ENCODE data around the gene RNF125. TPM values are rescaled to one million over a fixed set of nuclear protein-coding genes. Genes with fewer than 3 reads are reported as not detected.
"Not testable (repeated sequence)": the region's sequence is repeated elsewhere in the genome, so short reads cannot be mapped to it uniquely, and the experiment has no call there.

RNF125 gene
- total RNA-seq, 1 donor from 2014 or later = 5.6 TPM

DNA sequence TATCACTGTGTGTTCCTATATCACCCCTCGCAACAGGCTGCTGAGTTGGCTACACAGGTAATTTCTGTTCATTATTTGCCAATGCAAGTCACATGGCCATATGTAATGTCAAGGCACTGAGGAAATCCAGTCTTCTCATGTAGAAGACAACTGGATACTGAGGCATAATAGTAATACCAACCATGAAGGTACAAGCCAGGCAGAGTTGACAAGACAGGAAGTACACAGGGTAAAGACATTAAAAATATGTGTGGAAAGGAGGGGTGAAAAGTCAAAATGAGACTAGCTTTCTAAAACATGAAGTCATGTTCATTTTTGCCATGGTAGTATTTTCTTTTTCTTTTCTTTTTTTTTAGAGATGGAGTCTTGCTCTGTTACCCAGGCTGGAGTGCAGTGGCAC, 55.6 kb downstream of the RNF125 start:
- DNase-seq (ENCODE audit: missing footprints) = no peak
- intact Hi-C loops (cut with DNase I) = no loop called here
- no peak for ATAC-seq

DNA sequence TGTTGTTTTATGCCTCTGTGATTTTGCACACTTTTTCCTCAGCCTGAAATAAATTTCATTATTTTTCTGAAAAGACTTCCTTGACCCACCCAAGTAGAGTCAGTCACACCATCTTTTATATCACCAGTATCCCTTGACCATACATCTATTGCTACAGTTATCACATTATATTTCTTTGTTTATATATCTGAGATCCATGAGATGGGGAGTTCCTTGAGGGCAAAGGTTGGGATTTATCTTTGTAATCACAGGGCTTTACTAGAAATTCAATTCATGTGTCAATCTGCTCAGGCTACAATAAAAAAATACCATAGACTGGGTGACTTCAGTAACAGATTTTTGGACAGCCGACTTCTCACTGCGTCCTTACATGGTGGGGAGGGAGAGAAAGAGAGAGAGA, 60.2 kb downstream of the RNF125 start:
- intact Hi-C loops (cut with DNase I) = no loop called here
- ATAC-seq (no peak), DNase-seq (ENCODE audit: missing footprints) (no peak)

DNA sequence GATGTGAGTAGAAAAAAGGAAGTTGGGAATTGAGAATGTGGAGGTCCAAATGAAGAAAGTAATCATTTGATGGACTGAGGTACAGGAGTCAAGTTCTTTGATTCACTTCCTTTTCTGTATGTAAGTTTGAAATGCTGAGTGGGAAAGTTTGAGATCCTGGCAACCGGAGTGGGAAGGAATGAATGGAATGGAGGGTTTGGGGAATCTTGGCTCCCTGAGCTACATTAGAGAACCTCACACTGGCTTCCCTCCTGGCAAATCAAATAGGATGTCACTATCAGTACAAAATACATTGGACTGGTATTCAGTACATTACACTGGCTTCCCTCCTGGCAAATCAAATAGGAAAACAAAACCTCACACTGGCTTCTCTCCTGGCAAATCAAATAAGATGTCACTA, 63.3 kb downstream of the RNF125 start:
- intact Hi-C loops (cut with DNase I) = no loop called here
- DNase-seq (ENCODE audit: missing footprints) = no peak
- ATAC-seq = no peak

DNA sequence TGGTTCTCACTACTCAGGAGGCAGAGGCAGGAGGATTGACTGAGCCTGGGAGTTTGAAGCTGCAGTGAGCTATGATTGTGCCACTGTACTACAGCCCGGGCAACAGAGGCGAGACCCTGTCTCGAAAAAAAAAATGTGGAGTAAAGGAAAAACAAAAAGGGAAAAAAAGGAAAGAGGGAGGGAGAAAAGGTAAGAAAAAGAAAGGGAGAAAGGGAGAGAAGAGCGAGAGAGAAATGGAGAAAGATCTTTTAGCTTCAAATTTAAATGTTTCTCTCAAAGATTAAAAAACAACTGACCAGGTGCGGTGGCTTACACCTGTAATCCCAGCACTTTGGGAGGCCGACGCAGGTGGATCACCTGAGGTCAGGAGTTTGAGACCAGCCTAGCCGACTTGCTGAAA, 65.2 kb downstream of the RNF125 start:
- DNase-seq (ENCODE audit: missing footprints) (no peak), ATAC-seq (no peak)
- intact Hi-C loops (cut with DNase I) = no loop called here

DNA sequence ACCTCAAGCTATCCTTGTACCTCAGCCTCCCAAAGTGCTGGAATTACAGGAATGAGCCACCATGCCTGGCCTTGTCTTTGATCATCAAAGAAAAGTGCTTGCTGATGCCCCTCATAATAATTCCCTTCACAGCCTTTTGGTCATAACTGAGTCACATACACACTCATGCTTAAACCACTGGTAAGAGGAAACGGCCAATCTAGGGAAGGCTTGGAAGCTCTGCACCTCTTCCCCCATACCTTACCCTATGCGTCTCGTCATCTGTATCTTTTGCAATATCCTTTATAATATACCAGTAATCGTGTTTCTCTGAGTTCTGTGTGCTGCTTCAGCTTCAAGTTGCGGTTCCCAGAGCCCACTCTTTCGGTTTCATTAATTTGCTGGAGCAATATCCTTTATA, 68.3 kb downstream of the RNF125 start:
- intact Hi-C loops (cut with DNase I) = no loop called here
- DNase-seq (ENCODE audit: missing footprints) = no peak
- no peak for ATAC-seq

- not testable (repeated sequence) for ATAC-seq
- peak; percentile 47 for DNase-seq (ENCODE audit: missing footprints)
- intact Hi-C loops (cut with DNase I) = loop anchor here (10.0 kb wide), 1 partner anchor 374 kb away; no protein-coding TSS in a partner anchor
These were observed 72.2 kb downstream of the RNF125 start for GRCh38 chr18:32090831-32091230.

GRCh38 chr18:32091325-32091723, 72.7 kb downstream of the RNF125 start:
- ATAC-seq (no peak), DNase-seq (ENCODE audit: missing footprints) (no peak)
- intact Hi-C loops (cut with DNase I) = loop anchor here (10.0 kb wide), 1 partner anchor 373 kb away; no protein-coding TSS in a partner anchor

- peak; percentile 96 for DNase-seq (ENCODE audit: missing footprints)
- peak; percentile 75 for ATAC-seq
- intact Hi-C loops (cut with DNase I) = loop anchor here (2.0 to 10.0 kb wide), 3 partner anchors 73 to 373 kb away; partner anchors contain the start of genes RNF125 and TRAPPC8
These were observed 73.2 kb downstream of the RNF125 start, which contains the start of gene RNF138 for GRCh38 chr18:32091724-32092421. RNF138 (plus strand) TSS chr18:32091874; CDS start chr18:32092777, 903 bp downstream.

DNA sequence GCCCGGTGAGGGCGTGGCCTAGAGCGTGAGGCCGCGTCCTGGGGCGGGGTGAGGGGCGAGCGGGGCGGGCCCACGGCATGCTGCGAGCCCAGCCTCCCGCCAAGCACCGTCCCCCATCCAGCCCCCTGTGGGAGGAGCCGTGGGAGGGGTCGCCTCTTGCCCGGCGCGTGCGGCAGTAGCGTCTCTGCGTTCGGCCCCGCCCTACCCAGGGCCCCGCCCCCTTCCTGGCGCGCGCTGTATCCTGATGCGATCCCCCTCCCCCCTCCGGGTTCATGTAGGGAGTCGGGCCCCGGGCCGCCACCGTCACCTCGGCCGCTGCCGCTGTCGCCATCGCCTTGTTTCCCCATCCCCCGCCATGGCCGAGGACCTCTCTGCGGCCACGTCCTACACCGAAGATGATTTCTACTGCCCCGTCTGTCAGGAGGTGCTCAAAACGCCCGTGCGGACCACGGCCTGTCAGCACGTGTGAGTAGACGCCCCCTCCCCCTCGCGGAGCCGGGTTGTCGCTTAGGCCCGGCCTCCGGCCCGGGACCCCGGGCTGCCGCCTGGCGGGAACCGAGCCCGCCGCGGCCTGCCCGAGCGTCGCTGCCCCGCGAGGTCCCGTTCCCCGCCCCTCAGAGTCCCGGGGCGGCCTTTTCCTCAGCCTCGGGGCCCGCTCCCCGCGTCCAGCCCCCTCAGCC, 73.9 kb downstream of the RNF125 start:
- ATAC-seq = peak; percentile 99
- peak; percentile 99 for DNase-seq (ENCODE audit: missing footprints)
- intact Hi-C loops (cut with DNase I) = loop anchor here (2.0 to 10.0 kb wide), 3 partner anchors 74 to 372 kb away; partner anchors contain the start of genes RNF125 and TRAPPC8

DNA sequence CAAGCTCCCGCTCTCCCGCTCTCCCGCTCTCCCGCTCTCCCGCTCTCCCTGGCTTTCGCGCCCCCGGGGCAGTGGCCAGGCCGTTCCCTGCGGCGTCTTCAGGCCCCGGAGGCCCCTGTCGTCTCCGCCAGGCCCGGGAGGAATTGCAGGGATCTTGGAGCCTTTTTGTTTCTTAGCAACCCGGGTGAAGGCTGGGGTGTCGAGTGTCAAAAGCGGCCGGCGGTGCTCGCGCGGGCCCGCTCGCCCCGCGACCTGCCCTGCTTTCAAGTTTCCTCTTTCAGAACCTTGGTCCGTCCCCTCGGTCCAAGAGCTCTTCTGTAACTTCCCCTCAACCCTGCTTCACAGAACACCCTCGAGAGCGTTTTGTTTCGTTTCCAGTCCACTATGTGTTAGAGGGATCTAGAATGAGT, 74.5 kb downstream of the RNF125 start:
- intact Hi-C loops (cut with DNase I) = loop anchor here (2.0 to 10.0 kb wide), 3 partner anchors 74 to 372 kb away; partner anchors contain the start of genes RNF125 and TRAPPC8
- DNase-seq (ENCODE audit: missing footprints) = peak; percentile 74
- peak; percentile 1 for ATAC-seq

DNA sequence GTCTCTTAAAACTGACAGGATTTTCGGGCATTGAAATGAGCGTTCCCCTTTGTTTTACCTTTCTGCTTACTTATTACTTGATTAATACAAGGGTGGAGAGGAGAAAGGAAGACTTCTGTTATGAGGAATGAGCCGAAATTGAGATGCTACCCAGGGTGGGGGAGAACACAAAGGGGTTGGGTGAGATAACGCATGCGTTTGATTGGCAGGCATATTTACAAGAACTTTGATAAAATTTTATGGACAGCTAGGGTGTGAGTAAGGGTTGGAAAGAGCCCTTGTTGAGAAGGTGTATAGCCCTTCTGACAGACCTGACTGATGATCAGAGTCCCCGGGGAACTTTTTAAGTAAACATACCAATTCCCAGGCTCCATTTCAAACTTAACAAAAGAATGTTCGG, 74.9 kb downstream of the RNF125 start:
- ATAC-seq (no peak), DNase-seq (ENCODE audit: missing footprints) (no peak)
- intact Hi-C loops (cut with DNase I) = loop anchor here (2.0 to 10.0 kb wide), 3 partner anchors 75 to 371 kb away; partner anchors contain the start of genes RNF125 and TRAPPC8

- DNase-seq (ENCODE audit: missing footprints) (no peak), ATAC-seq (no peak)
- intact Hi-C loops (cut with DNase I) = loop anchor here (10.0 kb wide), 1 partner anchor 369 kb away; no protein-coding TSS in a partner anchor
These were observed 76.7 kb downstream of the RNF125 start for GRCh38 chr18:32095192-32095899.

DNA sequence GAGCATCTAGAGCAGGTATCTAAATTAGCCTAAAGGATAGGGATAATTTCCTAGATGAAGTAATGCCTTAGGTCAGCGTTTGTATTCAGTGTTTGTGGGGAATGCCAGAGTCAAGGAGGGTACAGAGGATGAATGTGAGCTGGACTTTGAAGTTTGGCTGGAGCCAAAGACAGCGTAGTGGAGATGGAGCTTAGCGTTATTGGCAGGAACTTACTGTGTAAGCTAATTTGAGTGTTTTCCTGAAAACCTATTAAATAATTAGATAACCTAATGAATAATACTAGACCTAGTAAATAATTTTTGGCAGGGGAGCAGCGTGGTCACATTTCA, 77.2 kb downstream of the RNF125 start:
- intact Hi-C loops (cut with DNase I) = loop anchor here (10.0 kb wide), 1 partner anchor 369 kb away; no protein-coding TSS in a partner anchor
- DNase-seq (ENCODE audit: missing footprints) = no peak
- no peak for ATAC-seq

DNA sequence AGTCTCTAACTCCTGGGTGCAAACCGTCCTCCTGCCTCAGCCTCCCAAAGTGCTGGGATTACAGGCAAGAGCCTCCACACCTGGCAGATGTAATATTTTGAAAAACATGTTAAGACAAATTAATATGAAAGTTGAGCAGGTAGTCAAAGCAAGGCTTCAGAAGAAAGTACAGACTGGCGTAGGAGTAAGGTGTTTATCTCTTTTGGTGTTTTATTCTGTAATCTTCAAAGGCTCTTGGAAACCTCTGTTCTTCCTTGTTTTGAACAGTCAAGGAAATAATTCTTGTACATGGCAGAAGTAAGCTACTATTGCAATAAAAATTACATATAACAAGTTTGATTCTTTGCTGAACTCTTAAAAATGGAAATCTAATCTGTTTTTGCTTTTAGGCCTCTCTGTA, 78.3 kb downstream of the RNF125 start:
- no peak for DNase-seq (ENCODE audit: missing footprints)
- ATAC-seq = no peak
- intact Hi-C loops (cut with DNase I) = loop anchor here (10.0 kb wide), 1 partner anchor 368 kb away; no protein-coding TSS in a partner anchor

- intact Hi-C loops (cut with DNase I) = no loop called here
- ATAC-seq (no peak), DNase-seq (ENCODE audit: missing footprints) (no peak)
These were observed 85.9 kb downstream of the RNF125 start for GRCh38 chr18:32104516-32104915.

GRCh38 chr18:32110005-32110404, 91.4 kb downstream of the RNF125 start:
- intact Hi-C loops (cut with DNase I) = no loop called here
- ATAC-seq = no peak
- DNase-seq (ENCODE audit: missing footprints) = no peak

- ATAC-seq = no peak
- no peak for DNase-seq (ENCODE audit: missing footprints)
These were observed 93.1 kb downstream of the RNF125 start for GRCh38 chr18:32111706-32112105.

GRCh38 chr18:32112826-32113225, 94.2 kb downstream of the RNF125 start:
- intact Hi-C loops (cut with DNase I) = no loop called here
- DNase-seq (ENCODE audit: missing footprints) (no peak), ATAC-seq (no peak)

More at GRCh38 chr18:32111706-32112105, 93.1 kb downstream of the RNF125 start:
- intact Hi-C loops (cut with DNase I) = no loop called here

GRCh38 chr18:32114293-32114942, 95.8 kb downstream of the RNF125 start:
- intact Hi-C loops (cut with DNase I) = no loop called here
- DNase-seq (ENCODE audit: missing footprints) (no peak), ATAC-seq (no peak)

Data from Right ventricle myocardium inferior (tissue), 1 donor.